AG04449 (cell line): ENCODE results near the gene ARPC4.
A peak's percentile ranks its signal among the peaks of the same experiment; 100 is the strongest.
"Not testable (repeated sequence)": the region's sequence is repeated elsewhere in the genome, so short reads cannot be mapped to it uniquely, and the experiment has no call there.

ENCODE experiments used
- CTCF ChIA-PET: fragments of 350-600 bp; formaldehyde crosslinking; extraction: SDS; loops from one replicate; lab custom pipeline; 2021; ENCODE audit warnings: antibody characterized with exemption; lab: Yijun Ruan, JAX
- POLR2A ChIA-PET: fragments of 400-600, 350-600 bp; formaldehyde crosslinking; extraction: SDS; loops from one replicate; lab custom pipeline; 2020; ENCODE audit warnings: antibody characterized with exemption, inconsistent platforms; lab: Yijun Ruan, JAX
- DNase-seq: peaks from one replicate; pipeline ENCODE4 v3.0.0-alpha.2; 2010; ENCODE audit warnings: low read depth, low spot score
- H3K4me3 ChIP-seq: 2 replicates; pipeline ENCODE4 v1.5.1; 2011; ENCODE audit warnings: low read depth, mild to moderate bottlenecking, control low read depth, low read length
- CTCF ChIP-seq: IDR thresholded peaks from one replicate; pipeline ENCODE4 v1.5.1; 2011; ENCODE audit warnings: mild to moderate bottlenecking, moderate library complexity, low read length, control low read depth, inconsistent platforms; ENCODE audit not compliant: insufficient read depth; ENCODE audit errors: missing control alignments

Gene ARPC4

GRCh38 chr3:9846231-9846630 is 53.3 kb downstream of the ARPC4 start:
- ChIA-PET POLR2A (interaction anchor here (0.7 kb wide), 1 partner anchor 44 kb away, joined by 3 read pairs; the partner anchor contains the start of gene JAGN1), CTCF (interaction anchor here (1.0 to 4.2 kb wide), 4 partner anchors 10 to 100 kb away, joined by 3 to 42 read pairs (median 22); partner anchors contain the start of gene CRELD1)
- no peak overlapping the region for H3K4me3 ChIP-seq
- no peak for DNase-seq
- TF ChIP-seq CTCF: no peak

GRCh38 chr3:9846931-9847488 is 54.1 kb downstream of the ARPC4 start:
- no peak overlapping the region for H3K4me3 ChIP-seq
- DNase-seq: no peak
- CTCF ChIA-PET: interaction anchor here (0.9 to 4.2 kb wide), 4 partner anchors 11 to 99 kb away, joined by 4 to 42 read pairs (median 22); partner anchors contain the start of gene CRELD1
- POLR2A ChIA-PET: no interaction called here
- TF ChIP-seq CTCF: no peak

GRCh38 chr3:9847870-9848269 is 55.0 kb downstream of the ARPC4 start:
- POLR2A ChIA-PET, H3K4me3 ChIP-seq, DNase-seq: not testable (repeated sequence)
- CTCF ChIA-PET: interaction anchor here (1.4 to 4.2 kb wide), 7 partner anchors 8 to 99 kb away, joined by 6 to 42 read pairs (median 12); partner anchors contain the start of gene CRELD1

GRCh38 chr3:9848860-9849259 is 56.0 kb downstream of the ARPC4 start:
- peak; percentile 26 for TF ChIP-seq CTCF
- POLR2A ChIA-PET, DNase-seq, H3K4me3 ChIP-seq: not testable (repeated sequence)
- CTCF ChIA-PET: interaction anchor here (0.7 to 3.2 kb wide), 17 partner anchors 8 to 98 kb away, joined by 3 to 18 read pairs (median 4); partner anchors contain the start of genes CRELD1 and IL17RC

- H3K4me3 ChIP-seq, POLR2A ChIA-PET, DNase-seq: not testable (repeated sequence)
- CTCF ChIA-PET: interaction anchor here (0.9 to 3.2 kb wide), 4 partner anchors 40 to 95 kb away, joined by 3 to 18 read pairs (median 5); no protein-coding TSS in a partner anchor
Measured at GRCh38 chr3:9851383-9851782, 58.5 kb downstream of the ARPC4 start.

- CTCF ChIA-PET: interaction anchor here (0.9 to 1.9 kb wide), 3 partner anchors 40 to 94 kb away, joined by 3 to 6 read pairs (median 4); no protein-coding TSS in a partner anchor
- POLR2A ChIA-PET, H3K4me3 ChIP-seq, DNase-seq: not testable (repeated sequence)
Measured at GRCh38 chr3:9851926-9852325, 59.0 kb downstream of the ARPC4 start.

- CTCF ChIA-PET: interaction anchor here (1.8 to 1.9 kb wide), 2 partner anchors 79 to 94 kb away, joined by 4 to 6 read pairs; no protein-coding TSS in a partner anchor
- TF ChIP-seq CTCF: no peak
- H3K4me3 ChIP-seq: no peak overlapping the region
- no peak for DNase-seq
- POLR2A ChIA-PET: no interaction called here
Measured at GRCh38 chr3:9852528-9852927, 59.6 kb downstream of the ARPC4 start.

- DNase-seq, POLR2A ChIA-PET, H3K4me3 ChIP-seq: not testable (repeated sequence)
- CTCF ChIA-PET: interaction anchor here (1.0 to 1.3 kb wide), 3 partner anchors 59 to 92 kb away, joined by 3 to 8 read pairs (median 3); partner anchors contain the start of gene CRELD1
Measured at GRCh38 chr3:9854291-9854940, 61.5 kb downstream of the ARPC4 start.
